B cell (primary cell): ENCODE data around the gene PTP4A1. TPM values are rescaled to one million over a fixed set of nuclear protein-coding genes. Genes with fewer than 3 reads are reported as not detected.

Experiments used
- ATAC-seq: fragments of 200-7000 bp; cut with Tn5 transposase; one replicate; pipeline ENCODE4 v1.10.0; 2021; ENCODE audit warnings: low read depth, mild to moderate bottlenecking, moderate number of reproducible peaks, moderate library complexity
- CTCF ChIA-PET: fragments of 350-600 bp; sonication (Branson Sonifier 250); formaldehyde crosslinking; loops from one replicate; lab custom pipeline; 2021; ENCODE audit warnings: antibody characterized with exemption, inconsistent platforms; lab: Charles Lee
- POLR2A ChIA-PET: fragments of 350-600 bp; sonication (Branson Sonifier 250); formaldehyde crosslinking; loops from one replicate; lab custom pipeline; 2021; ENCODE audit warnings: antibody characterized with exemption; lab: Charles Lee
- DNase-seq: peaks from one replicate; pipeline ENCODE4 v3.0.0; 2013
- H2AFZ ChIP-seq: 2 replicates; pipeline ENCODE4 v1.6.1; 2012; ENCODE audit warnings: mild to moderate bottlenecking, low read depth, low read length; ENCODE audit not compliant: insufficient read depth, poor library complexity, severe bottlenecking
- H3K27ac ChIP-seq, 2 donors: 1 replicate in 1 of 2; 2 replicates in 1 of 2; pipeline ENCODE4 v1.5.1; 2012 to 2013; ENCODE audit warnings: low read length in 2 of 2, mild to moderate bottlenecking in 2 of 2, moderate library complexity in 1 of 2
- H3K27me3 ChIP-seq, 4 experiments: fragments of 200-600 bp in 1 of 4; sonication (generic) in 1 of 4; replicated peaks in 1 of 4; 1 replicate in 2 of 4; 2 replicates in 2 of 4; pipeline versions ENCODE4 v1.6.1 to v1.7.0; 2013 to 2016; ENCODE audit warnings: low read length in 3 of 4, mild to moderate bottlenecking in 2 of 4, mixed read lengths in 1 of 4, moderate library complexity in 1 of 4; ENCODE audit not compliant: insufficient read depth in 4 of 4, control insufficient read depth in 3 of 4; ENCODE audit errors: control extremely low read depth in 1 of 4
- H3K36me3 ChIP-seq, 2 experiments: replicated peaks in 1 of 2; 1 replicate in 1 of 2; 2 replicates in 1 of 2; pipeline versions ENCODE4 v1.6.1 to v1.7.1; 2013; ENCODE audit warnings: low read length in 1 of 2; ENCODE audit not compliant: insufficient read depth in 2 of 2, control insufficient read depth in 1 of 2; ENCODE audit errors: control extremely low read depth in 1 of 2, extremely low read depth in 1 of 2
- H3K4me1 ChIP-seq, 2 donors: fragments of 200-600 bp in 1 of 2; sonication (generic) in 1 of 2; 1 replicate in 1 of 2; 2 replicates in 1 of 2; pipeline versions ENCODE4 v1.5.1 to v1.6.1; 2013 to 2017; ENCODE audit warnings: low read length in 2 of 2; ENCODE audit not compliant: control insufficient read depth in 2 of 2, insufficient read depth in 2 of 2
- H3K4me2 ChIP-seq: replicated peaks from 2 replicates; pipeline ENCODE3; 2012; ENCODE audit warnings: mild to moderate bottlenecking, low read depth, low read length; ENCODE audit not compliant: poor library complexity, severe bottlenecking
- H3K4me3 ChIP-seq, 5 experiments: fragments of 200-600 bp in 1 of 5; sonication (generic) in 1 of 5; 1 replicate in 3 of 5; 2 replicates in 2 of 5; pipeline versions ENCODE4 v1.5.1 to v1.7.0; 2011 to 2016; ENCODE audit warnings: low read length in 4 of 5, mild to moderate bottlenecking in 4 of 5, low read depth in 2 of 5, control low read depth in 1 of 5, moderate library complexity in 1 of 5; ENCODE audit not compliant: insufficient read depth in 1 of 5; ENCODE audit errors: control extremely low read depth in 1 of 5, extremely low read depth in 1 of 5
- H3K79me2 ChIP-seq: fragments of 200-600 bp; sonication (generic); one replicate; pipeline ENCODE4 v1.6.0; 2016; ENCODE audit warnings: low read length; ENCODE audit not compliant: control insufficient read depth, insufficient read depth
- H3K9ac ChIP-seq: fragments of 200-600 bp; sonication (generic); 2 replicates; pipeline ENCODE4 v1.6.1; 2017; ENCODE audit warnings: mild to moderate bottlenecking, low read length, moderate library complexity
- H3K9me3 ChIP-seq, 3 donors: one replicate each; pipeline versions ENCODE4 v1.6.1 to v1.7.1; 2013; ENCODE audit warnings: low read length in 2 of 3; ENCODE audit not compliant: control insufficient read depth in 2 of 3, insufficient read depth in 1 of 3; ENCODE audit errors: control extremely low read depth in 1 of 3
- H4K20me1 ChIP-seq: 2 replicates; pipeline ENCODE4 v1.6.0; 2012; ENCODE audit warnings: mild to moderate bottlenecking, low read length; ENCODE audit not compliant: insufficient read depth, control insufficient read depth, poor library complexity, severe bottlenecking
- H3K27ac Mint-ChIP-seq: one replicate; pipeline ENCODE4 v1.8.0; 2021; ENCODE audit warnings: mixed read lengths
- H3K27me3 Mint-ChIP-seq: one replicate; pipeline ENCODE4 v1.8.0; 2021; ENCODE audit warnings: mixed read lengths
- H3K4me1 Mint-ChIP-seq: one replicate; pipeline ENCODE4 v1.8.0; 2021; ENCODE audit warnings: mixed read lengths
- H3K4me3 Mint-ChIP-seq: one replicate; pipeline ENCODE4 v1.8.0; 2021; ENCODE audit warnings: mixed read lengths
- H3K9me3 Mint-ChIP-seq: one replicate; pipeline ENCODE4 v1.8.0; 2022; ENCODE audit warnings: mixed read lengths; ENCODE audit not compliant: insufficient read depth
- EZH2 ChIP-seq: IDR thresholded peaks from 2 replicates; pipeline ENCODE4 v1.6.1; 2012; ENCODE audit warnings: borderline replicate concordance, low read depth, mild to moderate bottlenecking, moderate library complexity, low read length; ENCODE audit not compliant: insufficient read depth, poor library complexity, severe bottlenecking
- WGBS: methylation state at CpG from one replicate; pipeline ENCODE4 v1.1.5; 2013; ENCODE audit warnings: missing lambda C conversion rate; ENCODE audit not compliant: insufficient coverage; 5-methylcytosine and 5-hydroxymethylcytosine counted together
- intact Hi-C: fragments of 100-400 bp; cut with micrococcal nuclease; formaldehyde crosslinking; loops from one replicate; pipeline ENCODE4 v1.10.0; 2022
- polyA plus RNA-seq: library from polyadenylated mRNA; depleted of rRNA; stranded (reverse); fragments of >200 nt; gene quantifications from 2 replicates; pipeline ENCODE4 v1.2.3, GENCODE V29; 2012
- total RNA-seq, 2 donors: library from RNA; stranded (reverse); fragments of 120-200 nt in 1 of 2; gene quantifications; 1 replicate in 1 of 2; 2 replicates in 1 of 2; pipeline versions ENCODE4 v1.2.3 to v1.2.4, GENCODE V29; 2013 to 2022
- TF ChIP-seq, protein P1 (sequence below): fragments of 200-600 bp; IDR thresholded peaks from one replicate; pipeline ENCODE4 v1.8.0; 2022; ENCODE audit warnings: antibody characterized with exemption, mild to moderate bottlenecking

PTP4A1 gene
- total and polyA plus RNA-seq, 2 donors (not counting 1 experiment from before 2014, with no cell fraction given): 33.7 to 80.6 TPM

DNA sequence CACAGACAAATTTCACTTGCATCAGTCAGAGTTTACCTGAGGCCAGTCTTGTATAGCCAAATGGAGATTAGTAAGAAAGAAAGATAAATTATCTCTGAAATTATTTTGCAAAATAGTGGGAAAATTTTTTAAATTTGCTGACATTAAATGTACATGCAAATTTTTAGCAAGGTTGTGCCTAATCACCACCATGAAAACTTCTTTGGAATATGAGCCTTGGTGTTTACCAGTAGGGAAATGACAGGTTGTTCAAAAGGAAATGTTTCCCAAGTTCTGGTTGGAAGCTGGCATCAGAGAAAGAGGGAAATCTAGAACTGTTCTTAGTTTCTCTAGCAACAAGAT lies 34.4 kb upstream of the PTP4A1 start:
- Mint-ChIP-seq H3K4me1 (peaks cover 11% of the 10 kb centered on the region), H3K4me3 (no peak overlapping the region), H3K27me3 (peaks cover 7% of the 10 kb centered on the region), H3K9me3 (peaks cover 5% of the 10 kb centered on the region), H3K27ac (no peak overlapping the region)
- TF ChIP-seq, protein P1, sequence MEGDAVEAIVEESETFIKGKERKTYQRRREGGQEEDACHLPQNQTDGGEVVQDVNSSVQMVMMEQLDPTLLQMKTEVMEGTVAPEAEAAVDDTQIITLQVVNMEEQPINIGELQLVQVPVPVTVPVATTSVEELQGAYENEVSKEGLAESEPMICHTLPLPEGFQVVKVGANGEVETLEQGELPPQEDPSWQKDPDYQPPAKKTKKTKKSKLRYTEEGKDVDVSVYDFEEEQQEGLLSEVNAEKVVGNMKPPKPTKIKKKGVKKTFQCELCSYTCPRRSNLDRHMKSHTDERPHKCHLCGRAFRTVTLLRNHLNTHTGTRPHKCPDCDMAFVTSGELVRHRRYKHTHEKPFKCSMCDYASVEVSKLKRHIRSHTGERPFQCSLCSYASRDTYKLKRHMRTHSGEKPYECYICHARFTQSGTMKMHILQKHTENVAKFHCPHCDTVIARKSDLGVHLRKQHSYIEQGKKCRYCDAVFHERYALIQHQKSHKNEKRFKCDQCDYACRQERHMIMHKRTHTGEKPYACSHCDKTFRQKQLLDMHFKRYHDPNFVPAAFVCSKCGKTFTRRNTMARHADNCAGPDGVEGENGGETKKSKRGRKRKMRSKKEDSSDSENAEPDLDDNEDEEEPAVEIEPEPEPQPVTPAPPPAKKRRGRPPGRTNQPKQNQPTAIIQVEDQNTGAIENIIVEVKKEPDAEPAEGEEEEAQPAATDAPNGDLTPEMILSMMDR: no peak
- no peak for TF ChIP-seq EZH2
- intact Hi-C loops: no loop called here
- no peak for DNase-seq
- no peak overlapping the region for H2AFZ ChIP-seq
- H3K9ac ChIP-seq: no peak overlapping the region
- no peaks in the 10 kb centered on the region for H3K27me3 ChIP-seq
- H3K4me3 ChIP-seq: no peak overlapping the region
- no peaks in the 10 kb centered on the region for H3K9me3 ChIP-seq
- H4K20me1 ChIP-seq: no peaks in the 10 kb centered on the region
- H3K27ac ChIP-seq: no peak overlapping the region
- ATAC-seq: no peak
- H3K79me2 ChIP-seq: no peaks in the 10 kb centered on the region
- H3K4me1 ChIP-seq: peaks cover 0 to 6% of the 10 kb centered on the region in 2 donors
- H3K36me3 ChIP-seq: no peaks in the 10 kb centered on the region
- ChIA-PET CTCF (no interaction called here), POLR2A (no interaction called here)
- no peak overlapping the region for H3K4me2 ChIP-seq

DNA sequence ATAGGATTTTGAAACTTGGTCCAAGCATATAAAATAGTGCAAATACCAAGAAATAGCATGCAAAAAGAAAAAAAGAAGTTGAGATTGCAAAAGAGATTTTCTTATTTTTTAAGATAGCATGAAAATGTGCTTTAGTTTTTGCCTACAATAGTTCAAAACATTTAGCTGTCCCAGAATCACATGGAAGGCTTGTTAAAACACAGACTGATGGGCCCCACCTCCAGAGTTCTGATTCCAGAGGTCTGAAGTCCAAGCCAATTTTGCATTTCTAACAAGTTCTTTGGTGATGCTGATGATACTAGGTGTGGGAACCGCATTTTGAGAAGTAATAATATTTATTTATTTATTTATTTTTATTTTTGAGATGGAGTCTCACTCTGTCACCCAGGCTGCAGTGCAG lies 33.7 kb upstream of the PTP4A1 start:
- Histone ChIP-seq H3K9ac (no peak overlapping the region), H3K79me2 (no peaks in the 10 kb centered on the region), H3K4me3 (no peak overlapping the region), H3K9me3 (no peaks in the 10 kb centered on the region), H3K4me1 (peaks cover 0 to 6% of the 10 kb centered on the region in 2 donors), H3K4me2 (no peak overlapping the region), H3K27ac (no peak overlapping the region), H3K27me3 (no peaks in the 10 kb centered on the region), H2AFZ (no peak overlapping the region), H4K20me1 (no peaks in the 10 kb centered on the region), H3K36me3 (no peaks in the 10 kb centered on the region)
- intact Hi-C loops: no loop called here
- POLR2A ChIA-PET: no interaction called here
- Mint-ChIP-seq H3K4me1 (peaks cover 11% of the 10 kb centered on the region), H3K27me3 (peaks cover 8% of the 10 kb centered on the region), H3K27ac (no peak overlapping the region), H3K9me3 (peaks cover 5% of the 10 kb centered on the region), H3K4me3 (no peak overlapping the region)
- TF ChIP-seq, protein P1: no peak
- no peak for TF ChIP-seq EZH2
- DNase-seq: no peak
- CTCF ChIA-PET: no interaction called here
- WGBS: no CpG with 5 or more reads among the region's 1 CpG
- ATAC-seq: no peak
